Hematopoietic multipotent progenitor cell (in vitro differentiated cells): ENCODE results near the gene ERICH4. TPM values are rescaled to one million over a fixed set of nuclear protein-coding genes. Genes with fewer than 3 reads are reported as not detected.
"Not testable (repeated sequence)": the region's sequence is repeated elsewhere in the genome, so short reads cannot be mapped to it uniquely, and the experiment has no call there.

Source experiments
- DNase-seq, 3 donors: peaks; one replicate each; pipeline ENCODE4 v3.0.0-alpha.2; 2011 to 2015; ENCODE audit warnings: low read depth in 2 of 3, low spot score in 2 of 3
- small RNA-seq: library from RNA; depleted of rRNA; stranded (forward); fragments of <200 nt; gene quantifications from one replicate; pipeline ENCODE3, GENCODE V24; 2012
- total RNA-seq: library from RNA; depleted of rRNA; stranded (reverse); fragments of >200 nt; gene quantifications from one replicate; pipeline ENCODE4 v1.2.3, GENCODE V29; 2012

The ERICH4 gene
- total RNA-seq, 1 donor, result under 0.01 TPM

- not testable (repeated sequence) for DNase-seq
Measured at GRCh38 chr19:41463257-41464256, 20.6 kb downstream of the ERICH4 start.

DNA sequence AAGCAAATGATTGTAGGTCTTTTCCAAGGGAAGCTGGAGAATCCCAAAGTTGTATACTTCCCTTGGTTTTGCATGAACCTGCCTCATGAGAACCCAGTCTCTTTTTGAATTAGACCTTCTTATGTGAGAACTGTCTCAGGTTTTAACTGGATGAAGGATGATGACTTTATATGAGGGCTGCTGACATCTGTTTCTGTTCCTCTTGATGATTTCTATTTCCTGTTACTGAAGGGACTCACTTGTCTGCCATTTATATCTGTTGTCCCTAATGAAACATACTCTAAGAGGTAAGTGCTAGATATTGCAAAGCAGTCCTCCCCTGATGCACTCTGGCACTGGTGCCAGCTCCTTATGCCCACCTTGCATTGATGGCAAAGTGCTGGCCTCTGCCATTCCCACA lies 33.6 kb downstream of the ERICH4 start:
- no peak for DNase-seq

DNA sequence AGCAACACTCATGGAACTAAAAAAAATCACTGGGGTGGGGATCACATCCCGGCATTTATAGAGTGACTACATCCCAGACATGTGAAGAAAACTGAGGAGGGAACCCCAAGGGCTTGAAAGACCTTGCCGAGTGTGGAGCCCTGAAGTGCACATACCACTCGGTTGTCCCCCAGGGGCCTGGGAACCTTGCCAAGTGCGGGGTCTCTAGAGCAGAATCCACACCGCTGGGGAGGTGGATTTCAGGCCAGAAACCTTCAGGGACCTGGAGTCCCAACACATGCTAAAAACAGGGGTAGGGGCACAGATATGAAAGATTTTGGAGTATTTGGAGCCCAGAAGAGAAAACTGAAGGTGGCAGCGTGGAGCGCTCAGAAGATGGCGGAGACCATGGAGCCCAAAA lies 35.2 kb downstream of the ERICH4 start:
- DNase-seq, result no peak

- DNase-seq, result no peak
Measured at GRCh38 chr19:41478875-41479756, 36.2 kb downstream of the ERICH4 start.

GRCh38 chr19:41479757-41480191 lies 36.8 kb downstream of the ERICH4 start:
- DNase-seq, result no peak

DNA sequence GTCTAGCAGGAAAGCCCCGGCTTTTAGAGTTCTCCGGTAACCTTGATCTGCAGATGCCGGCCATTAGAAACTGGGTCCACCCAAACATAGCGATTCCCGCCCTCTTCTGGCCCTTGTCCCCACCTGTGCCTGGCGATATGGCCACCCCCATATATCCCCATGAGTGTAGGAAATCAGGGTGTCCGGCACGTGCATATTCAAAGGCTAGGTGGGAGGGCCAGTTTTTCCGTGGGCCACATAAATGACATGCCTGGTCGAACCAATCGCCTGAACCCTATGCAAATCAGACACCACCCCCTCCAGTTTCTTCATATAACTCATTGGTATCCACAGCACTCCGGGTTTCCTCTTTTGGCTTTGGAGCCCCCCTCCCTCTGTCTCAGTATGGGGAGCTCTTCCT lies 37.4 kb downstream of the ERICH4 start:
- DNase-seq, result no peak

- DNase-seq, result no peak
Measured at GRCh38 chr19:41484822-41485221, 41.9 kb downstream of the ERICH4 start.

DNA sequence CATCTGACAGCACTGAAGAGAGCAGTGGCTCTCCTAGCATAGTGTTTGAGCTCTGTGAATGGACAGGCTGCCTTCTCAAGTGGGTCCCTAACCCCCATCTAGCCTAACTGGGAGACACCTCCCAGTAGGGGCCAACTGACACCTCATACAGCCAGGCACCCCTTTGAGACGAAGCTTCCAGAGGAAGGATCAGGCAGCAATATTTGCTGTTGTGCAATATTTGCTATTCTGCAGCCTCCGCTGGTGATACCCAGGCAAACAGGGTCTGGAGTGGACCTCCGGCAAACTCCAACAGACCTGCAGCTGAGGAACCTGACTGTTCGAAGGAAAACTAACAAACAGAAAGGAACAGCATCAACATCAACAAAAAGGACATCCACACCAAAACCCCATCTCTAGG lies 44.0 kb downstream of the ERICH4 start:
- not testable (repeated sequence) for DNase-seq

GRCh38 chr19:41492843-41493242 lies 49.9 kb downstream of the ERICH4 start:
- no peak for DNase-seq

Small RNA genes lying within 50 kb of the gene (small RNA-seq; reads per million reads assigned to genes)
- not detected for gene RF00017

Other genes with a start within 250 kb of the ERICH4 start
- 3.0 TPM for gene CYP2S1, start 249.9 kb upstream of the ERICH4 start, total RNA-seq
- gene AXL, start 223.9 kb upstream of the ERICH4 start, total RNA-seq, result 7.0 TPM
- gene HNRNPUL1, start 178.8 kb upstream of the ERICH4 start, total RNA-seq, result 159 TPM
- gene CCDC97, start 133.0 kb upstream of the ERICH4 start, total RNA-seq, result 29.1 TPM
- 76.2 TPM for gene TGFB1, start 89.2 kb upstream of the ERICH4 start, total RNA-seq
- 26.4 TPM for gene B9D2, start 79.0 kb upstream of the ERICH4 start, total RNA-seq
- 22.9 TPM for gene TMEM91, start 66.6 kb upstream of the ERICH4 start, total RNA-seq
- gene EXOSC5, start 45.8 kb upstream of the ERICH4 start, total RNA-seq, result 36.4 TPM
- gene BCKDHA, start 45.3 kb upstream of the ERICH4 start, total RNA-seq, result 139 TPM
- 18.0 TPM for gene B3GNT8, start 15.8 kb upstream of the ERICH4 start, total RNA-seq
- 70.0 TPM for gene DMAC2, start 3.2 kb upstream of the ERICH4 start, total RNA-seq
- 11.3 TPM for gene CEACAM21, start 133.0 kb downstream of the ERICH4 start, total RNA-seq
- 12.7 TPM for gene CEACAM4, start 183.9 kb downstream of the ERICH4 start, total RNA-seq
- not detected for gene CEACAM7, start 245.1 kb downstream of the ERICH4 start, total RNA-seq